ENCODE results near the gene RDH12.

DNA sequence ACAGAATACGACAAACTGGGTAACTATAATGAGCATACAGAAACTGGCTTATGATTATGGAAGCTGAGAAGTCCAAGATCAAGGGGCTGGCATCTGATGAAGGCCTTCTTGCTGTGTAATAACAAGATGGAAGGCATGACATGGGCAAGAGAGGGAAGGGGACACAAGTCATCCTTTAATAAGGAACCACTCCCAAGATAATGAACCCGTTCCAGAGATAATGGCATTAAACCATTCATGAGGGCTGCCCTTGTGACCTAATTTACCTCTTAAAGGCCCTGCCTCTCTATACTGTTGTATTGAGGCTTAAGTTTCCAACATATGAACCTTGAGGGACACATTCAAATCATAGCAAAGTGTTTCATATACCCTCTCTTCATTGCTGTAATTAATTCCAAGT is 22.7 kb upstream of the RDH12 start:
- no peak for TF ChIP-seq CTCF (IDR thresholded peaks at IDR 0.05; ENCODE audit: low read length)
- TF ChIP-seq EZH2 (IDR thresholded peaks at IDR 0.05; ENCODE audit: borderline replicate concordance, low read length) = no peak

All from OCI-LY1 (cell line).